Activated CD4-positive, alpha-beta T cell treated with anti-CD3 and anti-CD28 coated beads for 48 hours (primary cell): Measurements from ENCODE around the gene DNMT3L.
"Not testable (repeated sequence)": the region's sequence is repeated elsewhere in the genome, so short reads cannot be mapped to it uniquely, and the experiment has no call there.

Experiments used
- DNase-seq: peaks from one replicate; pipeline ENCODE4 v3.0.0-alpha.2; 2020

Gene DNMT3L

GRCh38 chr21:44275041-44275440 lies 13.3 kb upstream of the DNMT3L start:
- no peak for DNase-seq

DNA sequence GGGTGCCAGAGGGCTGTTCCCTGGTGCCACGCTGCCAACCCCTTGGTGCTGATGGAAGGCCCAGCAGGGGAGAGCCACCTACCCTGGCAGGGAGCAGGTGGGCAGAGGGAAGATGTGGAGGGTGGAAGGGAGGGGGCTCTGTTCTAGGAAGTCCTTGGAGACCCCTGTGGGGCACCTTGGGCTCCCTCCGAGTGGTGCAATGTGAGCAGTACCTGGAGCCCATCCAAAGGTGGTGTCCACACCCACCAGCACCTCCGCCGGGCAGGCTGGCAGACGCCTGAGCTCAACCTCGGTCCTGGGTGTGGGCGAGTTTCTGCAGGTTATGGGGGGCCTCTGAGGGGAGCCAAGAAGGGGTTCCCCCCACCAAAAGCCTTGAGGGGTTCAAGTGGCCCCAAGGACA lies 11.3 kb upstream of the DNMT3L start:
- no peak for DNase-seq

DNA sequence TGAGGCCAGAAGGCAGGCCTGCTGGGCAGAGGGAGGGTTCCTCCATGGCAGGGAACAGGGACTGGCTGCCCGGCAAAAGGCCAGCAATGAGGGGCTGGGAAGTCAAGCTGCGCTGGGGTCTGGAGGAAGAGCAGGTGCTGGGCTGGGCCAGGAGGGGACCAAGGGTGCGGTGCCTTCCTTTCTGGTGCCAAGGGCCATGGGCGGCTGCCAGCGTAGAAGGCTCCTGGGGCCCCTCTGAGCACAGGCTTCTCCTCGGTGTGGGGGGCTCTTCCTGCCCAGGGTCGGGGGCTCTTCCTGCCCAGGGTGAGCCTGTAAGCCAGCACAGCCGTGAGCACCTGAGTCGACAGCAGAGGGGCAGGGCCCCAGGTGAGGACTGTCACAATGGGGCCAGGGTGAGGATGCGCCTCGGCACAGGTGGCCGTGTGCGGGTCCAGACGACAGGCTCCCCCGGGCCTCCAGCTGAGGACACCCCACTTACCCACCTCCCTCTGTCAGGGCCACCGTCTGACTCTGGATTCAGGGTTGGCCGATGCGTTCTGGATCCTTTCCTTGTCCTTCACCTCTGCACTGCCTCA lies 10.7 kb upstream of the DNMT3L start:
- DNase-seq, result no peak

DNA sequence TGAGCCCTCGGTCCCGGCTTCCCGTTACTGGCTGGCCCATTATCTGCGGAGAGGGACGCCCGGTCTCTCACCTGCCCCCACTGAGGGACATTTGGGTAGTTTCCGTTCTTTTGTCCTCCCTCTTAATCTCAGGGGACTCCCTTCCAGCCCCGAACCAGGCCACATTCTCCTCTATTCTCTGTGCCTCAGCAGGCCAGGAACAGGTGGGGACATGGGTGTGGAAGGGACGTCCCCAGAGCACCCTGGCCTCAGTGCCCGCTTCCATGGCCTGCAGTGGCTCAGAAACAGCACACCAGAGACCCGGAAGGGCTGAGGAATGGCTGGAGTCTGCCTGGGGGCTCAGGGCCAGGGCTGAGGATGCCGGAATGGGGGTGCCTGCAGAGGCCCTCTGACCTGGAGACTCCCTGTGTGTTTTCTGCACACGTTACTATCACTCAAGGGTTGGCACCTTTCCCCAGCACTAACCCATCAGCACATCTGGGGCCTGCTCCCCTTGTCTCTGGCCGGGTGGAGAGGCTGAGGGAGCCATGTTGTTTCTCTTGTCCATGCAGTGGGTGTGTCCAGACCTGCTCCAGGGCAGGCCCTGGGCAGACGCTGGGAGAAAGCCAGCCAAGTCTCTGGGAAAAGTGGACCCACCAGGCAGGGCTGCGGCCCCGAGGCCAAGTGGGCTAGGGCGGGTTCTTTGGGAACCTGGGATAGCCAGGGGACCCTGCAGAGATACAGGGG lies 10.0 kb upstream of the DNMT3L start:
- no peak for DNase-seq

DNA sequence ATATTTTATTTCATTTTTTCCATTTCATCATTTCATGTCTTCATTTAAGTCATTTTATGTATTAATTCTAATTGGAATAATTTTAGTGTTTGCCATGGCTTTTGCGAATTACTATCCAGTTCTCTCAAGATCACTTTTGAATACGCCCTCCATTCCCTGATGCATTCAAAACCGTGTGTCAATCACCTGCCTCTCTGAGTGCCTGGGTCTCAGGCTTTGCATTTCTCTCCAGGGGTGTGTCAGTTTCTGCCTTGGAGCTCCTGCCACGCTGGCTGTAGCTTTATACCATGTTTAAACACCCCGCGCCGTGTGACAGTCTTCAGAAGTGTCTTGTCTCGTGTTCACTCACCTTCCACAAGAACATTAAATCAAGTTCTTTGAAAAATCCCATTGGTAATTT lies 7.4 kb upstream of the DNMT3L start:
- no peak for DNase-seq

DNA sequence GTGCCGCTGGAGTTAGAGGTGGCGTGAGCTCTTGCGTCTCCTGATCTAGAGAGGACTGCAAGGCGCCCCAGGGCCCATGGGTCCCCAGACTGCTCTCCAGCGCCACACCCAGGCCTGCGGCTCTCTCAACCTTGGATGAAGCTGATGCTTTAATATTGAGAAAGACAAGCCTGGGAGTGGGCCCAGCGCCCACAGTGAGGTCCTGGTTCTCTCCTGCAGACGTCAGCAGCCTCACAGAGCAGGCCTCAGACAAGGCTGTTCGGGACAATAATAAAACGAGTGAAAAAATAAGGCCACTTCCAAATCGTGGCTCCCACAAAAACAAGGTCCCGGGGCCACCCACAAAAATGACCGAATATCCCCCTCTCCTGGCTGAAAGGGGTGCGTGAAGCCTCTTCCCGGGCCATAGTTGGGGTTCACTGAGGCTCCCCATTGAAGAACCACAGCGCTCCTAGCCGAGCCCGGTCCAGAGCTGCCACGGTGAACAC lies 6.0 kb upstream of the DNMT3L start:
- DNase-seq, result peak; percentile 24

DNA sequence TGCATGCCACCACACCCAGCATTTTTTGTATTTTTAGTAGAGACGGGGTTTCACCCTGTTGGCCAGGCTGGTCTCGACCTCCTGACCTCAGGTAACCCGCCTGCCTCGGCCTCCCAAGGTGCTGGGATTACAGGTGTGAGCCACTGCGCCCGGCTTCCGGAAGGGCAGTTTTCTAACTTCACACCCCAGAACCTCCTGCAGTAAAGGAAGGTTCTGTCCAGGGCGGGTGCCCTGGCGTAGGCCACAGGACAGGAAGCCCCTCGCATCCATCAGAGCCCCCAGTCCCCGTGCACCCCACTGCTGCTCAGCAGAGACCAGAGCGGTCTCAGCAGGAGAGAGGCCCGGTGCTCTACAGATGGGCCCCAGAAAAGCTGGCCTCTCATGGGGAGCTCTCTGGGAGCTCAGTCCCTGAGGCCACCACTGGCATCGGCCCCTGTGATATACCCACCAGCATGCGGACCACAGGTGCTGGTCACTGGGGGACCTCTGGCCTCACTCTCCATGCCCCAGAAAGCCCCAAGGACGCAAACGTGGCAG lies 4.1 kb upstream of the DNMT3L start:
- DNase-seq, result no peak

DNA sequence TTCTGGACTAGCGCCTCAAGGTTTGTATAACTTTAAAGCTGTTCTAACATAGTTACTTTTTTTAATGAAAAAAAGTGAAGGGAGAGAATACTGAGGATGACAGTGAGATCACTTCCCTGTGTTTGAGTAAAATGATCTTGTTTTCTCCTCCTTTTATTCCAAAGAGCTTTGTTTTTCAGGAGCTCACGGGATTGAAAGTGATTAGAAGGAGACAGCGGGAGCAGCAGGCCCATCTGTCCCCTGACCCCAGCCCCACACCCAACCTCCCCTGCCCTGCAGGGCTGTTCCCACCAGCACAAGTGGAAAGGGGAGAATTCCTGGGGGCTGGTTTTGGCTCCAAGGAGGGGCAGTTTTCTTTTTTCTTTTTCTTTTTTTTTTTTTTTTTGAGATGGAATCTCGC lies 2.1 kb upstream of the DNMT3L start:
- DNase-seq, result no peak

GRCh38 chr21:44263221-44263760 lies 1.6 kb upstream of the DNMT3L start:
- no peak for DNase-seq

DNA sequence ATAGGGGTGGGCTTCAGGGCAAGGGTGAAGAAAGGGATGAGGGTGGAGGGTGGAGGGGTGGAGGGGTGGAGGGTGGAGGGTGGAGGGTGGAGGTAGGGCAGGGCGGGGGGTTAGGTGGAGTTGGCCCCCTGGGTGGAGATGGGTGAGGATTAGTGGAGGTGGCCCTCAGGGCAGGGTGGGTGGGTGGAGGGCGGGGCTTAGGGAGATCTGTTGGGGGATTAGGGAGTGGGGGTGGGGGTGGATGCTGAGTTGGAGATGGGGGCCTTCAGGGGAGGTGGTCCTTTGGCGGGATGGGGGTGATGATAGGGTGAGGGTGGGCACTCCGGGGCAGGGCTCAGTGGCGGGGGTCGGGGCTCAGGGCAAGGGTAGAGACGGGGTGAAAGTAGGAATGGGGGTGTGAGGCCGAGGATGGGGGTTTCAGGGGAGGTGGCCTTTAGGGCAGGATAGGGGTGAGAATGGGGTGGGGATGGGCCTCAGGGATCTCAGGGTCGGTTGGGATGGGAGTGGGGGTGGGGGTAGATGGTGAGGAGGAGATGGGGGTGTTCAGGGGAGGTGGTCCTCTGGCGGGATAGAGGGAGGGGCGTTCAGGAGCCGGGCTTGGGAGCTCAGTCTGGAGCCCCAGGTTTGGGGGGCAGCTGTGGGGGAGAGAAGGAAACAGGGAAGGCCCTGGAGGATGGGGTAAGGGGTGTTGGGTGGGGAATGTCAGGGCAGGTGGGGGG lies 800 bp upstream of the DNMT3L start:
- DNase-seq, result no peak

- no peak for DNase-seq
These were observed 686 bp downstream of the DNMT3L start for GRCh38 chr21:44260791-44261631.

GRCh38 chr21:44260066-44260465 lies 1.6 kb downstream of the DNMT3L start:
- DNase-seq, result no peak

DNA sequence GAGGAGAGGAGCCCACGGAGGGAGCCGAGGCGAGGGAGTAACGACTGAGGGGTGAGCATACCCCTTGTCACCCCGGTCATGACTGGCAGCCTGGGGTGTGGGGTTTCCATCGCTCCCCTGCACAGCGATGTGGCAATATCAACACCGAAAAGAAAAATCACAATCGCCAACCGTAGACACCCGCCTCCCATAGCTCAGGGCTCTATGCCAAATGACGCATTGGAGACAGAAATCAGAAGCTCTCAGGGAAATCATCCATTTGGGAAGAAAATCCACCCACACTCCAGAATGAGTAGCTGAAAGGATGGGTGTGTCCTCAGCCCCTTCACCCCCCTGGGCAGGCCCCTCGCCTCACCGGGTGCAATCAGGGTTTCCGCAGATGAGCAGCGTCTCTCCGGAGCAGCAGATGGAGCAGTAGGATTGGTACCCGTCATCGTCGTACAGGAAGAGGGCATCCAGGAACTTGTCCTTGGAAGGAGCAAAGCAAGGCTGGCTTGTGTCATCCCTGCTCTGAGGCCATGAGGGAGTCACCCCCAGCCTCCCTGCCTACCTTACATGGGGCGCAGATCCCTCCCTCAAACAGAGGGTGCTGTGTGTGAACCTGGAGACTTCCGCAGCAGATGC lies 2.5 kb downstream of the DNMT3L start:
- DNase-seq, result no peak

DNA sequence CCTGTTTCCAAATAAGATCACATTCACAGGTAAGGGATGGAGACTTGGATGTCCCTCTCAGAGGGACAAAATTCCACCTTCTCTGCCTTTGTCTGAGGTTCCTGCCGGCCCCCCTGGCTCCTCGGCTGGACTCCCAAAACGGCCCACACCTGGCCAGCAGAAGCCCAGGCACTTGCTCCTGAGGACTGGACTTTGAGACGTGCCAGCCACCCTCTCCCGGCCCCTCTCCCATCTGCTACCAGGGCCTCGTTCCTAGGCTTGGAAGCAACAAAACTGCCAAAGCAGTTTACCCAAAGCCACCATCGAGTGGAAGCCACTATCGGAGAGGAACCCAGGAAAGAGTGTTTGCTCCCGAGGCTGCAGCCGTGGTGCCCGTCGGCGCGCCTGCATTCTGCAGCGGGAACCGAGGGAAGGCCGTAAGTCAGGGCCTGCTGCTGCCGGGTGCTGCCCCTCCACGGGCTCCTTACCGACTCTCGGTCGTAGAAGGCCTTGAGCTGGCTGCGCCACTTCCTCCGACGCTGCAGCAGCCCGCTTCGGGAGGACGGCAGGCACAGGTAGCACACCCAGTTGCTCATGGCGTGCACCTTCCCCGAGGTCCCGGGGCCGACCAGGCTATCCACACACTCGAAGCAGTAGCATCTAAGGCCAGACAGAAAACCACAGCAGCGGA lies 3.5 kb downstream of the DNMT3L start:
- no peak for DNase-seq

DNA sequence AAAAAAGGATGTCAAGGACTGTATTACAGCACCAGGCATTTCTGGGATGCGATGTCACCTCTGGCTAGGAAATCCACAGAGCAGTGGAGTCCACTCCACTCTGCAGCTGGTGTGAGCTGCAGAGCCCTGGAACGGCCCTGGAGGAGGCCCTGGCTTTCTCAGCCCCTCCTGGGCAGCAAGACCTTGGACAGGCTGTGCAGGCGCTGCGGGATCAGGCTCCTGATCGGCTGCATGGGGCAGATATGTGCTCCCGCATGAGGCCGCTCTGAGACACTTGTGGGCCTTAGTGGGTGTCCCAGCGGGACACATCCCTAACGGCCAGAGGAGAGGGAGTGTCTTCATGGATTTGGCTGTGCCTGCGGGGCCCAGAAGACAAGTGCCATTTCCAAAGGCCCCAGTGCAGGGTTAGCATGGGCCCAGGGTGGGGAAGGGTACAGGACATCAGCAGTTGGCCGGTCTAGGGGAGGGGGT lies 6.2 kb downstream of the DNMT3L start:
- DNase-seq, result no peak

- no peak for DNase-seq
These were observed 7.6 kb downstream of the DNMT3L start for GRCh38 chr21:44253832-44254710.

DNA sequence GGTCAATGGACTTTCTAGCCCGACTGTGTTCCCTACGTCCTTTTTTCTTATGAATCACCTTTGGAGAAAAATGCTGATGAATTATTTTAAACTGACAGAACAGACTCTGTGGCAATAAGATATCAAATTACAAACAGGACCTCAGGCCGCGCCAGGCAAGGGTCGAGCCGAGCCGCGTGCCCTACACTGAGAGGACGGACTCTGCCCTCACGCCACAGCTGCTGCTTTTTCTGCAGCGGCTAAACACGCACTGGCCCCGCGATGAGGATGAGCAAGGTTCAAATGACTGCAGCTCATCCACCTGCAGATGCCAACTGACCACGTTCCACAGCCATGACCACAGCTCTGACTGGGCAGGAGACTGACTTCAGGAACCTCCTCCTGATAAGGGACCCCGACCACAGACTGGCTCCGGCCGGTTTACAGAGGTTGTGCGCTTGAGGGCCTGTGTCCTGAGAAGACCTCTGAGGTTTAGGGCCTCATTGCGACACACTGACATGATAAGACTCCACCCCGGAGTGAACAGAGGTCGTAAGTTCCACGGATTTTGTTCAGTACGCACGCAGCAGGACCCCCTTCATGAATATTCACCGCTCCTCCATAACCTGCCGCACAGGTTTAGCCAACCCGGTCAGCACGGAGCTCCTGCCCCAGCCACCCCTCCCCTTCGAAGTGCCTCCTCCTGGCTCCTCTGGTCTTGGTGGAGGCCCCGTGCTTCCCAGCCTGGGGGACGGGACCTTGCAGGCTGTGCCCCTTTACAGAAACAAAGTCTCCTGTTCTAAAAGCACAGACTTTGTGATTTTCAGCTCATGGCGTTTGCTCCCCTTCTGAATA lies 12.3 kb downstream of the DNMT3L start:
- not testable (repeated sequence) for DNase-seq

GRCh38 chr21:44247904-44248303 lies 13.8 kb downstream of the DNMT3L start:
- not testable (repeated sequence) for DNase-seq

GRCh38 chr21:44243980-44244379 lies 17.7 kb downstream of the DNMT3L start:
- not testable (repeated sequence) for DNase-seq
